Suprapubic skin (tissue), 3 donors: Measurements from ENCODE around the gene AKR1A1.

ENCODE experiments used
- CTCF ChIP-seq, 2 donors: fragments of 200-600 bp in 1 of 2; fragments of 450-650 bp in 1 of 2; sonication (generic) in 1 of 2; IDR thresholded peaks; one replicate each; pipeline ENCODE4 v1.5.1; 2016 to 2019; ENCODE audit warnings: antibody characterized with exemption in 2 of 2, mild to moderate bottlenecking in 1 of 2, moderate library complexity in 1 of 2
- EP300 ChIP-seq: sonication (generic); formaldehyde crosslinking; IDR thresholded peaks from one replicate; pipeline ENCODE4 v1.6.1; 2017; ENCODE audit warnings: antibody characterized with exemption

- TF ChIP-seq CTCF (IDR thresholded peaks at IDR 0.05) (no peak), EP300 (no peak)
These were observed at the start of gene AKR1A1 for GRCh38 chr1:45550401-45551351.
